CD4-positive, alpha-beta T cell treated with Interferon gamma for 1 hour (primary cell): ENCODE data around the gene RUNDC3A.
A peak's percentile ranks its signal among the peaks of the same experiment; 100 is the strongest.
"Not testable (repeated sequence)": the region's sequence is repeated elsewhere in the genome, so short reads cannot be mapped to it uniquely, and the experiment has no call there.

Source experiments
- DNase-seq: peaks from one replicate; pipeline ENCODE4 v3.0.0-alpha.2; 2020

Gene RUNDC3A

GRCh38 chr17:44346064-44346844 is 37.9 kb downstream of the RUNDC3A start:
- DNase-seq: no peak

- not testable (repeated sequence) for DNase-seq
Measured at GRCh38 chr17:44347206-44348055, 39.0 kb downstream of the RUNDC3A start.

- DNase-seq: peak; percentile 74
Measured at GRCh38 chr17:44348234-44348987, 40.0 kb downstream of the RUNDC3A start.

GRCh38 chr17:44348988-44349364 is 40.6 kb downstream of the RUNDC3A start:
- no peak for DNase-seq

- DNase-seq: no peak
Measured at GRCh38 chr17:44349553-44350070, 41.2 kb downstream of the RUNDC3A start.

DNA sequence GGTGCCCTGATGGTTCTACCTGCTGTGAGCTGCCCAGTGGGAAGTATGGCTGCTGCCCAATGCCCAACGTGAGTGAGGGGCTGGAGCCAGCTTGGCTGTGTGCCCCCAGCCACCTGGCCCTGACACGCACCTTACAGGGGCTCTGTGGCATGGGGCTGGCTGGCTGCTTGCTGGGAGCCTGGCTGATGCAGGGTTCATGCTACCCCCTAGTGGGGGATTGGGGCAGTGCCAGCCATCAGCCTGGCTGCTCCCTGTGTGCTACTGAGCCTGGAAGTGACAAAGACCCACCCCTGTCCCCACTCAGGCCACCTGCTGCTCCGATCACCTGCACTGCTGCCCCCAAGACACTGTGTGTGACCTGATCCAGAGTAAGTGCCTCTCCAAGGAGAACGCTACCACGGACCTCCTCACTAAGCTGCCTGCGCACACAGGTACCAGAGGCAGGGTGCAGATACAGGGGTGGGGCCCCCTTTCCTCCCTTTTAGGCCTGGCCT is 42.4 kb downstream of the RUNDC3A start:
- peak; percentile 75 for DNase-seq

- DNase-seq: no peak
Measured at GRCh38 chr17:44351464-44351863, 43.1 kb downstream of the RUNDC3A start.

- no peak for DNase-seq
Measured at GRCh38 chr17:44351961-44352827, 43.8 kb downstream of the RUNDC3A start.

GRCh38 chr17:44352828-44353671 is 44.6 kb downstream of the RUNDC3A start:
- no peak for DNase-seq

- peak; percentile 15 for DNase-seq
Measured at GRCh38 chr17:44353672-44354331, 45.4 kb downstream of the RUNDC3A start.

DNA sequence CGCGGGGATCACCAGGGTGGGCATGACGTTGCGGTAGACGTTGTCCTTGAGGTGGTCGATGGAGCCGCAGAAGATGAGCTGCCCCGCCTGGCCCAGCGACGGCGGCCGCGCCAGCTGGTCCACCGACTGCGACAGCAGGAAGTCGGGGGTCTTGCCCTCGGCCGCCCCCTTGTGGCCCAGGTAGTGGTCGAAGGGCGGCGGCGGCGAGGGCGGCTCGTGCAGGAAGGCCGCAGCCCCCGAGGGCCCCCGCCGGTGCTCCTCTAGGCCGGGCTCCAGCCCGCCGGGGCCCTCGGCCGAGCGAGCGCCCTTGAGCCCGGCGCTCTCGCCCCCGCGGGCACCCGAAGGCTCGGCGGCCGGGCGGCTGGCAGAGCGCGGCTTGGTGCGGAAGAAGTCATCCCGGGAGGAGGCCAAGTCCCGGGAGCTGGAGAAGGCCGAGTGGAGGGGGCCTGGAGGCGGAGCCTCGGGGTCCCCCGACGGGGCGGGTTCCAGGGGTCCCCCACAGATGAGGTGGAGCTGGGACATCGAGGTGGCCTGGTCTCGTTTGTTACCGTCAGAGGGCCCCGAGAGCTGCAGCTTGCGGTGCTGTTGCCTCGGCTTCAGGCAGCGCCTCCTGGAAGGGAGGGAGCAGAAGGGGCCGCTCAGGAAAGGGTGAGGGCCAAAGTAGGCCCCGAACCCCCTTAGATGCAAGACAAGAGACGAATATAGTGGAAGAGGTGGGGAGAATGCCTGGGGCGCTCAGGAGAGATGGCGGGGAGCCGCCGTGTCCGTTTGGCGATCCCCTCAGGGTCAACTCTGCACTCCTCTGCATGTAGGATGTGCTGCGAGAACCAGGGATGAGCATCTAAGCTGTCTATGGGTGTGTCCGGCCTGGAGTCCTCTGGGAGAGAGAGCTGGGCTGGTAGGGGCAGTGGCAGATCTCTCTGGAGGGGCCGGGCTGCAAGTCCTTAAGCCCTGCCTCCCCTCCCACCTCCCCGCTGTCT is 46.5 kb downstream of the RUNDC3A start:
- peak; percentile 55 for DNase-seq

DNA sequence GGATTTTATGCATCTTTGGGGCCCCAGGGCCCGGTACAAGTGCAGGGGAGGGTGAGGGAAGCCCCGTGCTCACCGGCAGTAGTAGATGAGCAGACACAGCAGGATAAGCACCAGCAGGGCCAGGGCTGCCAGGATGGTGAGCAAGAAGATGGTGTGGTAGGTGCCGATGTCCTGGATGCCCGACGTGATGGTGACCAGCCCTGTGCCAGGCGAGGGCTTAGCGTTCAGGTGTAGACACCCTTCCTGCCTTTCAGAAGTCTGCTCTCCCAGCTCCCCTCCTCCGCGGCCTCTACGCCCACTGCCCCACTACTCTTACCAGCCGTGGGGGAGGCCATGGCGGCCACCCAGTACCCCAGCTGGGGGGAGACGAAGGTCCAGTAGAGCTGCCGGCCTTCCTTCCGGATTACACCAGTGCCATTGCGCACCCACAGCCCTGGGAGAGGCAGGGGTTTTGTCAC is 47.3 kb downstream of the RUNDC3A start:
- DNase-seq: no peak

DNA sequence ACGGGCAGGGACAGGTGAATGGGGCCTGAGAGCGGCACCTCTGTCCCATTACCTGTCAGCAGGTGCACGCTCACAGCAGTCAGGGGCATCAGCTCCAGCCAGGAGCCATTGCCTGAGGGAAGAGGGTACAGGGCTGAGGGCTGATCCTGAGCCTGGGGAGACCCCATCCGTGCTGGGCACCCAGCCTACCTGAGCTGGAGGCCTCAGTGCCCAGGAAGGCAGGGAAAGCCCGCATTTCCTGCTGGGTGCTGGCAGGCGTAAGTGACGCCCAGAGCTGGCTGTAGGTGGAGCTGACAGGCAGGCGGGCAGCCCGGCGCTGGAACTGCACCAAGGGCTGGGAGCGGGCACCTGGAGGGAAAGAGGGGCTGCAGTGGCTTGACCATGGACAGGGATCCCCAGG is 47.8 kb downstream of the RUNDC3A start:
- DNase-seq: no peak

DNA sequence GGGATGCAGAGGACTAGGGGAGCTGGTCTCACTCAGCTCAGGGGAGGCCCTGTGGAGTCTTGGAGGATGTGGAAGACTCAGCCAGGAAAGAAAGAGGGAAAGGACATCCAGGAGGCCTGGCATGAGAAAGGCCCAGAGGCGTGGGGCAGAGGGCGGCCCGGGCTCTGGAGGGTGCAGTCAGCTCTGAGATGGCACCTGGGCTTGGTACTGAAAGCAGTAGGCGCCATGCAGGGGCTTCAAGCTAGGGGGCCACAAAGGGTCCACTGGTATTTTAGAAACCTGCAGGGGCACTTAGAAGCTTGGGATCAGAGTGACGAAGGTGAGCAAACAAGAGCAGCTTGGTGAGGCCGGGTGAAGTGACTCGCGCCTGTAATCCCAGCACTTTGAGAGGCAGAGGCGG is 49.7 kb downstream of the RUNDC3A start:
- no peak for DNase-seq

GRCh38 chr17:44359006-44359405 is 50.6 kb downstream of the RUNDC3A start:
- DNase-seq: no peak

DNA sequence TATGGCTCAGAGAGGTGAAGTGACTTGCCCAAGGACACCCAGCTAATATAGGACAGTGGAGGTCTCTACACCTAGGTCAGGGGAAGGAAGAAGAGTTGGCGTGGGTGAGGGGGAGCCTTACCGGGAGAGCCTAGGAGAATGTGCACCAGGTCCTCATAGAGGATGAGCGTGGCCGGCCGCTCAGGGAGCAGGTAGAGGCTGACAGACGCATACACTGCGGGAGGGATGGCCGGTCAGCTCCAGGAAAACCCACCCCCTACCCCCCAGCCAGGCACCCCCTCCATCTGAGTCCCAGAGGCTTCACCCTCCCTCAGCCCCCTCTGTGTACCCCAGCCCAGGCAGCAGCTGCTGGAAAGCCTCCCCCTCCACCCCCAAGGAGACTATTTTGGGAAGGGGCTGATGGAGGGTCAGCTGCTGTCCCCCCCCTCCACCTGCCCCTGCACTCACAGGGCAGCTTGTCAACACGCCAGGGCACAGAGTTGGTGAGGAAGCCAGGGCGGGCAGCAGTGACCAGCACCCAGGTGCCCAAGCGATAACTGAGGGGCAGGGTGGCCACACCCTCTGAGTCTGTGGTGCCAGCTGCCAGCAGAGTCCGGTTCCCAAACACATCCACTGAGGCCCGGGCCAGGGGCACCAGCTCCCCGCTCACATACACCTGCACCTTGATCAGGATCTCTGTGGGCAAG is 51.2 kb downstream of the RUNDC3A start:
- no peak for DNase-seq

GRCh38 chr17:44360144-44360533 is 51.7 kb downstream of the RUNDC3A start:
- no peak for DNase-seq

GRCh38 chr17:44360826-44361225 is 52.4 kb downstream of the RUNDC3A start:
- DNase-seq: no peak
